Omental fat pad (tissue), 4 donors: ENCODE measurements around the gene PPP1R12A. TPM values are rescaled to one million over a fixed set of nuclear protein-coding genes. Genes with fewer than 3 reads are reported as not detected.

ENCODE experiments used
- ATAC-seq: fragments of 150-250 bp; one replicate; pipeline ENCODE4 v1.9.1; 2016; ENCODE audit warnings: mild to moderate bottlenecking, moderate library complexity; ENCODE audit not compliant: low FRiP score
- DNase-seq: peaks from one replicate; pipeline ENCODE4 v3.0.0-alpha.2; 2019; ENCODE audit warnings: low spot score
- total RNA-seq, 4 donors: library from RNA; depleted of rRNA; stranded (reverse); fragments of >200 nt; gene quantifications; one replicate each; pipeline ENCODE4 v1.1.0, GENCODE V29; 2016
- TF ChIP-seq, protein P1 (sequence below), 3 donors: fragments of 450-650 bp; IDR thresholded peaks; one replicate each; pipeline ENCODE4 v1.5.1; 2016 to 2017; ENCODE audit warnings: antibody characterized with exemption in 3 of 3, mild to moderate bottlenecking in 3 of 3, moderate library complexity in 2 of 3

PPP1R12A gene
- total RNA-seq, 4 donors from 2014 or later: 49.3 to 153 (median 78.0) TPM

DNA sequence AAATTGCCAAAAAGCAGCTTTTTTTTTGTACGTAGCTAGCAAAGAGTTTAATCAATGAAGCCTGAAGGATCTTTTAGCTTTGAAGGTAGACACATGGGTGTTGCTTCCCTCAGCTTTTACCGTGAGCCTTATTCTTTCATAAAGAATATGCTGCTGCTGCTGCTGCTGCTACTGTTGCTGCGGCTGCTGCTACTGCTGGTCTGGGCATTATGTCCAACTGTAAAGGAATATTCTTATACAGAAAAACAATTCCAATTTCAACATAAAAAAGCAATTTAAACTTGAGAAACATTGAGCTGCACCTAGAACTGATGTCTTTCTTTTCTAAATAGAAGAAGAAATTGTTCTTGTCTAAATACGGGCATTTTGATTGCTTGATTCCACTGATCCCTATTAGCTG, 38.9 kb upstream of the PPP1R12A start:
- TF ChIP-seq, protein P1, sequence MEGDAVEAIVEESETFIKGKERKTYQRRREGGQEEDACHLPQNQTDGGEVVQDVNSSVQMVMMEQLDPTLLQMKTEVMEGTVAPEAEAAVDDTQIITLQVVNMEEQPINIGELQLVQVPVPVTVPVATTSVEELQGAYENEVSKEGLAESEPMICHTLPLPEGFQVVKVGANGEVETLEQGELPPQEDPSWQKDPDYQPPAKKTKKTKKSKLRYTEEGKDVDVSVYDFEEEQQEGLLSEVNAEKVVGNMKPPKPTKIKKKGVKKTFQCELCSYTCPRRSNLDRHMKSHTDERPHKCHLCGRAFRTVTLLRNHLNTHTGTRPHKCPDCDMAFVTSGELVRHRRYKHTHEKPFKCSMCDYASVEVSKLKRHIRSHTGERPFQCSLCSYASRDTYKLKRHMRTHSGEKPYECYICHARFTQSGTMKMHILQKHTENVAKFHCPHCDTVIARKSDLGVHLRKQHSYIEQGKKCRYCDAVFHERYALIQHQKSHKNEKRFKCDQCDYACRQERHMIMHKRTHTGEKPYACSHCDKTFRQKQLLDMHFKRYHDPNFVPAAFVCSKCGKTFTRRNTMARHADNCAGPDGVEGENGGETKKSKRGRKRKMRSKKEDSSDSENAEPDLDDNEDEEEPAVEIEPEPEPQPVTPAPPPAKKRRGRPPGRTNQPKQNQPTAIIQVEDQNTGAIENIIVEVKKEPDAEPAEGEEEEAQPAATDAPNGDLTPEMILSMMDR (IDR thresholded peaks at IDR 0.05): no peak
- ATAC-seq: no peak
- DNase-seq: no peak

- ATAC-seq (no peak), DNase-seq (no peak)
- TF ChIP-seq, protein P1 (IDR thresholded peaks at IDR 0.05): no peak
Observed at GRCh38 chr12:79964100-79964627, 29.3 kb upstream of the PPP1R12A start.

DNA sequence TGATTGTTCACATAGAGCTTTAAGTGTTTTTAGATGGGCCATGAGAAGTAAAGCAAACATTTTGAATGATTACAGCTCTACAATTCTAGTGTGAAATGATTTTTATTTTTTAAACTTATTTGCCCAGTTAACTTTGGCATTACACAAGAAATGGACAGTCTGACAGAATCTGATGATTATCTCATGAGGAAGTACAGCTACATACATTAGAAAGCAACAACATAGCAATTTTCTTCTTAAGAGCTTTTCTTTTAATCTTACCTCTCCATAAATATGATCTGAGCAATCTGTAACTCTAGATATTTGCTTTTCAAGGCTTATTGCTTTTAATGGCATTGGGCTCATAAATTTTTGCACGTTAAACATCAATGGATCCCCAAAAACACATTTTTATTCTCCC, 26.5 kb upstream of the PPP1R12A start:
- TF ChIP-seq, protein P1 (IDR thresholded peaks at IDR 0.05): no peak
- no peak for ATAC-seq
- no peak for DNase-seq

GRCh38 chr12:79959484-79959883, 24.6 kb upstream of the PPP1R12A start:
- TF ChIP-seq, protein P1 (IDR thresholded peaks at IDR 0.05): no peak
- ATAC-seq: no peak

GRCh38 chr12:79956896-79957295, 22.0 kb upstream of the PPP1R12A start:
- ATAC-seq (no peak), DNase-seq (no peak)
- TF ChIP-seq, protein P1 (IDR thresholded peaks at IDR 0.05): no peak

More at GRCh38 chr12:79959484-79959883, 24.6 kb upstream of the PPP1R12A start:
- no peak for DNase-seq

DNA sequence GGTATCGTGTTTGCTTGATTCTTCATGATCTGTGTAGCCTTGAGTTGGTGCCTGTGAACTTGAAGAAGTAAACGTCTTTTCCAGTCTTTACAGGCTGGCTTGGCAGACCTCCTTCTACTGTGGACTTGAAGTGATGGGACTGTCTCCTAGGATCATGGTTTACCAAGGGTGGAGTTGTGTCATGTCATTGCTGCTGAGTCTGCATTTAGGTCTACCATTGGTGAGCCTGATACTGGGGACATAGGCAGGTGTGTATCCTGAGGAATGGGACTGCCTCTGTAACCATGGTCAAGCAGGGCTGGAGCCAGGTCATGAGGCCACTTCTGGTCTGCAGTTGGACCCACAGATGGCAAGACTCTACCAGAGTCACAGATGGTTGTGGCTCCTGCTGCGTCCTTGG, 20.7 kb upstream of the PPP1R12A start:
- DNase-seq (no peak), ATAC-seq (no peak)
- TF ChIP-seq, protein P1 (IDR thresholded peaks at IDR 0.05): no peak

- DNase-seq: no peak
- ATAC-seq: no peak
- TF ChIP-seq, protein P1 (IDR thresholded peaks at IDR 0.05): no peak
Observed at GRCh38 chr12:79954037-79954610, 19.2 kb upstream of the PPP1R12A start.
